Measurements from ENCODE around the gene NMNAT3.

Gene NMNAT3

GRCh38 chr3:139633511-139633910 is 44.3 kb downstream of the NMNAT3 start:
- Histone ChIP-seq H3K79me2 (ENCODE audit: control insufficient read depth, low read length) (no peaks in the 10 kb centered on the region), H3K4me1 (ENCODE audit: control insufficient read depth, low read length) (no peaks in the 10 kb centered on the region), H3K27me3 (ENCODE audit: control insufficient read depth, low read length) (no peaks in the 10 kb centered on the region), H3K36me3 (ENCODE audit: control insufficient read depth, low read length) (no peaks in the 10 kb centered on the region), H4K20me1 (ENCODE audit: control insufficient read depth, insufficient read depth, low read depth, low read length) (no peaks in the 10 kb centered on the region), H3K4me3 (ENCODE audit: low read length) (no peak overlapping the region), H3F3A (ENCODE audit: control insufficient read depth, insufficient read depth) (no peaks in the 10 kb centered on the region), H3K9me3 (ENCODE audit: control insufficient read depth, insufficient read depth, low read length) (no peaks in the 10 kb centered on the region), H3K4me2 (ENCODE audit: low read length) (no peak overlapping the region), H3K27ac (ENCODE audit: low read depth, low read length) (no peak overlapping the region), H3K9me2 (replicated peaks; ENCODE audit: control insufficient read depth, low read length) (no peaks in the 10 kb centered on the region)
- TF ChIP-seq EZH2phosphoT487 (IDR thresholded peaks at IDR 0.05; ENCODE audit: borderline replicate concordance, low read length) = no peak
- TF ChIP-seq CTCF (IDR thresholded peaks at IDR 0.05; ENCODE audit: low read depth, low read length, poor library complexity, severe bottlenecking) = no peak

GRCh38 chr3:139630542-139630941 is 47.2 kb downstream of the NMNAT3 start:
- no peaks in the 10 kb centered on the region for H3K79me2 ChIP-seq (ENCODE audit: control insufficient read depth, low read length)
- H3K9me3 ChIP-seq (ENCODE audit: control insufficient read depth, insufficient read depth, low read length) = no peaks in the 10 kb centered on the region
- H3K4me2 ChIP-seq (ENCODE audit: low read length) = no peak overlapping the region
- H3K27ac ChIP-seq (ENCODE audit: low read depth, low read length) = no peak overlapping the region
- no peak for TF ChIP-seq CTCF (IDR thresholded peaks at IDR 0.05; ENCODE audit: low read depth, low read length, poor library complexity, severe bottlenecking)
- no peak for TF ChIP-seq EZH2phosphoT487 (IDR thresholded peaks at IDR 0.05; ENCODE audit: borderline replicate concordance, low read length)
- no peaks in the 10 kb centered on the region for H3K27me3 ChIP-seq (ENCODE audit: control insufficient read depth, low read length)
- H3F3A ChIP-seq (ENCODE audit: control insufficient read depth, insufficient read depth) = no peaks in the 10 kb centered on the region
- no peaks in the 10 kb centered on the region for H3K9me2 ChIP-seq (replicated peaks; ENCODE audit: control insufficient read depth, low read length)
- H4K20me1 ChIP-seq (ENCODE audit: control insufficient read depth, insufficient read depth, low read depth, low read length) = no peaks in the 10 kb centered on the region
- H3K36me3 ChIP-seq (ENCODE audit: control insufficient read depth, low read length) = no peaks in the 10 kb centered on the region
- no peaks in the 10 kb centered on the region for H3K4me1 ChIP-seq (ENCODE audit: control insufficient read depth, low read length)
- H3K4me3 ChIP-seq (ENCODE audit: low read length) = no peak overlapping the region

- Histone ChIP-seq H3K27ac (ENCODE audit: low read depth, low read length) (no peak overlapping the region), H3K4me1 (ENCODE audit: control insufficient read depth, low read length) (no peaks in the 10 kb centered on the region), H3K4me3 (ENCODE audit: low read length) (no peak overlapping the region), H3K79me2 (ENCODE audit: control insufficient read depth, low read length) (no peaks in the 10 kb centered on the region), H3F3A (ENCODE audit: control insufficient read depth, insufficient read depth) (no peaks in the 10 kb centered on the region), H3K27me3 (ENCODE audit: control insufficient read depth, low read length) (no peaks in the 10 kb centered on the region), H3K9me2 (replicated peaks; ENCODE audit: control insufficient read depth, low read length) (no peaks in the 10 kb centered on the region), H4K20me1 (ENCODE audit: control insufficient read depth, insufficient read depth, low read depth, low read length) (no peaks in the 10 kb centered on the region), H3K4me2 (ENCODE audit: low read length) (no peak overlapping the region), H3K36me3 (ENCODE audit: control insufficient read depth, low read length) (no peaks in the 10 kb centered on the region), H3K9me3 (ENCODE audit: control insufficient read depth, insufficient read depth, low read length) (no peaks in the 10 kb centered on the region)
- TF ChIP-seq EZH2phosphoT487 (IDR thresholded peaks at IDR 0.05; ENCODE audit: borderline replicate concordance, low read length) = no peak
- peak; percentile 43 for TF ChIP-seq CTCF (IDR thresholded peaks at IDR 0.05; ENCODE audit: low read depth, low read length, poor library complexity, severe bottlenecking)
These were observed 48.7 kb downstream of the NMNAT3 start for GRCh38 chr3:139629033-139629432.

GRCh38 chr3:139627759-139628158 is 50.0 kb downstream of the NMNAT3 start:
- no peaks in the 10 kb centered on the region for H3K9me3 ChIP-seq (ENCODE audit: control insufficient read depth, insufficient read depth, low read length)
- H3K79me2 ChIP-seq (ENCODE audit: control insufficient read depth, low read length) = no peaks in the 10 kb centered on the region
- no peaks in the 10 kb centered on the region for H3K27me3 ChIP-seq (ENCODE audit: control insufficient read depth, low read length)
- H3K9me2 ChIP-seq (replicated peaks; ENCODE audit: control insufficient read depth, low read length) = no peaks in the 10 kb centered on the region
- no peaks in the 10 kb centered on the region for H3F3A ChIP-seq (ENCODE audit: control insufficient read depth, insufficient read depth)
- H3K4me3 ChIP-seq (ENCODE audit: low read length) = no peak overlapping the region
- TF ChIP-seq EZH2phosphoT487 (IDR thresholded peaks at IDR 0.05; ENCODE audit: borderline replicate concordance, low read length) (no peak), CTCF (IDR thresholded peaks at IDR 0.05; ENCODE audit: low read depth, low read length, poor library complexity, severe bottlenecking) (no peak)
- H3K4me2 ChIP-seq (ENCODE audit: low read length) = no peak overlapping the region
- no peaks in the 10 kb centered on the region for H3K36me3 ChIP-seq (ENCODE audit: control insufficient read depth, low read length)
- H3K27ac ChIP-seq (ENCODE audit: low read depth, low read length) = no peak overlapping the region
- H4K20me1 ChIP-seq (ENCODE audit: control insufficient read depth, insufficient read depth, low read depth, low read length) = no peaks in the 10 kb centered on the region
- no peaks in the 10 kb centered on the region for H3K4me1 ChIP-seq (ENCODE audit: control insufficient read depth, low read length)
